DMS153 (cell line): ENCODE measurements around the gene NKAIN2.
"Not testable (repeated sequence)": the region's sequence is repeated elsewhere in the genome, so short reads cannot be mapped to it uniquely, and the experiment has no call there.

Source experiments
- DNase-seq: peaks from one replicate; lab custom pipeline; 2025; lab: John Stamatoyannopoulos, UW

The NKAIN2 gene

DNA sequence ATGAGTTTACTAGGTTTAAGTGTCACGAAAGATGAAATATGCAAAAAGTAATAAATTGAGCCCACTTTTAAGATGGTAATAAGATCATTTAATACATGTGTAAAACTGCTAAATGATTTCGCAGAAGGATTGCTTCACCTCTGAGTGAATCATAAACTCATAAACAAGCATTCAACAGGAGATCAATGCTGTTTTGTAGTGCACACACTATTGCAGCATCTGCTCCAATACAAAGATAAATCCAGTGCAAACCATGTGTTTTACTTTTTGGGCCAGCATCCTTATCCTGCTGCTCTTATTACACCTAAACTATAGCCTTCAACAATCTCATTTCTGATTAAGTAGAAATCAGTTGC, 400.1 kb downstream of the NKAIN2 start:
- DNase-seq, result no peak

DNA sequence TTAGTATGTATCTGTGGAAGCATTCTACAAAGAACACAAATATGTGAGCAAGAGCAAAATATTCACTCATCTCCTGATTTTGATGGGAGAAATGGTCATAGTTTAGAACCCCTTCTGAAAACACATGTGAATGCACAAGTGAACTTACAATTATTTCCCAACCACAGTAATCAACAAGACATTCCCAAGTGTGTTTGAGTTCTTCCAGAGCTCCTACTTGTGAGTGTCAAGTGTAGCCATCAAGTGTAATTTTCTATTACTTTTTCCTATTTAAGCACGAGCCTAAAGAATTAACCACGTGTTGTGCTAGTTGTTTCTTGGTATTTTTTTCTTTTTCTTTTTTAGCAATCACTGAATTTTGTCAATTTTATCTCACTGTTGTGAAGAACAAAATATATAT, 402.3 kb downstream of the NKAIN2 start:
- no peak for DNase-seq

DNA sequence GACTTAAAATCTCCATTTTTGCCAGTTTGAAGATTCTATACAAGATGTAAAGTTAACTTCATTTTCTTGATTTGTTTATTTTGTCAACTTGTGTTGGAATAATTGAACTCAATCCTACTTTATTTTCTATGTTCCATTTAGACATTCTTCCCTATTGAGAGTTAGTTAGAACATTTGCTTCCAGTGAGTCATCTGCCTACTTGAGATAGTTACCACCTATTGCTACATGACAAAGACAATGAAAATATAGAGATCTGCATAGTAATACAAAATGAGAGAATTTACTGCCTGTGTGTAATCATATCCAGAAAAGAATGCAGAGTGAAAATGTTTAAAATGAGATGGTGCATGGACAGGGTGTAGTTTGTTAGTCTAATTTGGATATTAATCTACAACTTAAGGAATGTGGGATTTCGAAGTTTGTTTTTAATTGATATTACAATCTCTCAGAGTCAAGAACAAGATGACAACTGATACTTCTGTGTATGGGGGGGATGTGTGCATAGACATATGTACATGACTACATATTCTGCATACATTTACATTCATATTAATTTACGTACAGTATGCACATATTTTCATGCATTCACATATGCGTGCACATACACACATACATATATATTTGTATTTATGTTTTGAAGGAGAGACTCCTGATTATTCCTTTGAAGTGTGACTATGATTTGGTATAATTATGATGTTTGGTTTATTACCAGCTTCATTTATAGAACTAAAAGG, 420.1 kb downstream of the NKAIN2 start:
- no peak for DNase-seq

DNA sequence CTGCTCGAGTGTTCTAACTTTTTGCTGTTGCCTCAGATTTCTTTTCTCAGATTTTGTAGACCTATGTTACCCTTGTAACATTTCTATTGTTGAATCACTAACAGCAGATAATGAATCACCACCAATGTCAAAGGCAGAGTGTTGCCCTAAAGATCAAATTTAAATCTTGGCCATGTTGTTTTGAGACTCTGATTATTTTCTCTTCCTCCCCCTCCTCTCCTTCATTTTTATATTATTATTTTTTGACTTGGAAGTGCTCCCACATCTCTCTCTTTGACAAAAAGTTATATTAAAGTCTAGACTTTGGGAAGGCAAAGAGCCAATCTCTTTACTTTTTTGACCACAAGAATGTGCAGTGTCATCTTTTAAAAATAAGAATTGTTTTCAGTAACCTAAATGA, 422.7 kb downstream of the NKAIN2 start:
- no peak for DNase-seq

DNA sequence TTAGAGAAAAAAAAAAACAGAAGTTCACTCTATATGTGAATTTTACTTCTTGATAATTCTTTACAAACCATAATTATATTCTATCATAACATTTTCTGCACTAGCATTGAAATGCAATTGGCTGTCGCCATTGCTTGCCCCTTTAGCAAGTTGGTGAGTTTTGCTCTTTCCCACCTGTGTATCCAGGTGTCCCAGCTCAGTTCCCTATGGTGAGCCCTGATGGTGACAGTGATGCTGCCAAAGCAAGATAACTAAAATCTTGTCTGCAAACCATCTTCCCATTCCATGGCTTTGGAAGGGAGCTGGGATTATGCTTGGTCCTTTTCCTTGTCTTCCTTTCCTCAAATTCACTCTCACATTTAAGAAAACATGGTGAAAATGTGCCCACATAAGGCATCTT, 429.6 kb downstream of the NKAIN2 start:
- DNase-seq, result no peak

DNA sequence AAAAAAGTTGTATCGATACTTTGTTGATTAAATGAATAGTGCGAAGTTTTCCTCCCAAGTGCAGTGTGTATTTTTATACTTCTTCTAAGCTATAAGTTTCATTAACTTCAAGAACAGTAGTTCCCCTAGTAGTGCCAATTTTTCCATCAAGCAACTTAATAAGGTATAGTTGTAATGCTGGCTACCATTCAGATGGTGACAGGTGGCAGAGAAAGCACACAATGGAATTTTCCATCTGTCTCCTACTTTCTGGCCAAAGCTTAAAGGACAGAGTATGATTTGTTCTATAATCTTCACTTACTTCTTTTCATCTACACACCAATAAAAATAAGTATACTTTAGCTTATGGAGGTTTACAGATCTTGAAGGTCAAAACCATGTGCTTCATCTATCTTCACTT, 431.1 kb downstream of the NKAIN2 start:
- DNase-seq, result no peak

DNA sequence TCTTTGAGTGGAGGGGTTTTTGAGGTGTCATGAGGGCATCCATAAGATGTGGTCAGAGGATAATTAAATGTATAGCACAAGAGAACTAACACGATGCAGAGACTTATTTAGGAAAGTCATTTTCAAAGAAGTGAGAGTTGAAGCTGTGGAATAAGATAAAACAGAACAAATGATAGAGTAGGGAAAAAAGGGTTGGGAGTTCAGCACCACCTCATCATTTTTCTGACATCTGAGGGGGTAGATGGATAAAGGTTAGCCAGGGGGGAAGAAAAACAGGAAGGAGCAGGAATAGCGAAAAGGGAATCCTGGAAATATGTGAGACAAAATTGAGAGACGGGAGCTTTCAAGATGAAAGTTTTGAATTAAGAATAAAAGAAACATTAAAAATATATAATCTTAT, 434.2 kb downstream of the NKAIN2 start:
- DNase-seq, result no peak

DNA sequence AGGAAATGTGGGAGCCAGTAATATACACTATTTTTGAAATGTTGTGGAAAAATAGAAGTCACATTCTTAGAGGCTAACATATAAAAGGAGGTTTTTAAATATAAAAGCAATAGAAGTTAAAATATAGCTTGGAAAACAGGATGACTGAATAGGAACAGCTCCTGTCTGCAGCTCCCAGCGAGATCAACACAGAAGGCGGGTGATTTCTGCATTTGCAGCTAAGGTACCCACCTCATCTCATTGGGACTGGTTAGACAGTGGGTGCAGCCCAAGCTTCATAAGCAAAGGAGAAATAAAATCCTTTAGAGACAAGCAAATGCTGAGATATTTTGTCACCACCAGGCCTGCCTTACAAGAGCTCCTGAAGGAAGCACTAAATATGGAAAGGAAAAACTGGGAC, 434.7 kb downstream of the NKAIN2 start:
- not testable (repeated sequence) for DNase-seq

DNA sequence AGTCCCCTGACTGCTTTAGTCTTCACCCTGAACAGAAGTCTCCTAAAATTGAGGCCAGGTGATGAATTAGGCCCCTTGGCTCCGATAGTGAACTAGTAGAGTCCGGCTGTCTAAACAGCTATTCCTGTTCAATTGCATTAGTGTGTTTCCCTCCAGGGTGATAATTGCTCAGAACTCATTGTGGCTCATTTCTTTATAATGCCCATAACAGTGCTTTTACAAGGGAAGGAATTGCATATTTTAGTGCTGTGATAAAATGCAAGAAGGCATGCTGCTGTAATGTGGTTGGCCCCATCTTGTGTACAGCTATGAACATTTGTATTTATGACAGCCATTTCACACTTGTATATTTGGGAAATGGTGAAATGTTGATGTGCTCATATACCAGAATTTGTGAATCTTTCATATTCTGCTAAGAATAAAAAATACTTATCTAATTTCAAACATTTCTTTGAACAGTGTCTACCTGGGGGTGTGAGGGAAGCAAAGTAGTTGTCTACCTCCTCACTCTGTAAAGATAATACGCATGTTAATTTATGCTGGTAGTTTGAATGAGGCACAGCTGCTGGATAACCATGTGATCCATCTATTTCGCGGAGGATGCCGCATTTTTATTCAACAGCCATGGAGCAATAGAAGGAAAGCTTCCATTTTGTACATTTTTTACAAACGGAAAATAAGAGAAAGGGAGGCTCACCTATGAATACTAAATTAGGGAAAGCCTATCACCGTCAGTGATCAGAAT, 451.4 kb downstream of the NKAIN2 start:
- DNase-seq, result no peak

DNA sequence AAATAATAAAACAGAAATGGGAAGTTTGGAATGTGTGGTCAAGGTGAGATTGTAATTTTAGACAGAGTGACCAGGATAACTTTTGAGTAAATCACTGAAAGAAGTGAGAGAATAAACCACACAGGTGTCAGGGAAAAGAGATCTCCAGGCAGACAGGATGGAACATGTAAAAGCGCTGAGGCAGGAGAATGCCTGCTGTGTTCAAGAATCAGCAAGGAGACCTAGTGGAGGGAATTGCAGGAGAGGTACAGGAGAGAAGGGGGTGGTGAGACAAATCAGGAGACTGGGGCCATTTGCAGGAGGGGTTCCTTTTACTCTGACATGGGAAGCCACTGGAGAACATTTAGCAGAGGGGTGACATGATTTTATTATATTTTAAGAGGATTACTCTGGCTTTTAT, 456.7 kb downstream of the NKAIN2 start:
- no peak for DNase-seq

DNA sequence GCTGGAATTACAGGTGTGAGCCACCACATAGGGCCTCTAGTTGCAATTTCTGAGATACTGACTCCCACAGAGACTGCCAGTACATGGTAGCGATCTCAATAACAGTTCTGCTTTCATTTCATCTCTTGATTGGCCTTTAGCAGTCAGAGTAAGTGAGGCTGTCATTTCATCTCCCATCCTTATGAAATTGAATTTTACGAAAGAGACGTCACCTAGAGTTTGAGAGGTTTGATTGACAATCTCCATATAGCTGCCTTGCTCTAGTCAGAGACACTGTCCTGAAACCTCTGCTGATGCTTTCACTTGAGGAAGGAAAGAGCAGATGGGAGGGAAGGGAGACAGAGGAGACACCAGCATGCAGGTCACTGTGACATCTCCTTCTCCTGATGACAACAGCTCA, 466.1 kb downstream of the NKAIN2 start:
- no peak for DNase-seq

DNA sequence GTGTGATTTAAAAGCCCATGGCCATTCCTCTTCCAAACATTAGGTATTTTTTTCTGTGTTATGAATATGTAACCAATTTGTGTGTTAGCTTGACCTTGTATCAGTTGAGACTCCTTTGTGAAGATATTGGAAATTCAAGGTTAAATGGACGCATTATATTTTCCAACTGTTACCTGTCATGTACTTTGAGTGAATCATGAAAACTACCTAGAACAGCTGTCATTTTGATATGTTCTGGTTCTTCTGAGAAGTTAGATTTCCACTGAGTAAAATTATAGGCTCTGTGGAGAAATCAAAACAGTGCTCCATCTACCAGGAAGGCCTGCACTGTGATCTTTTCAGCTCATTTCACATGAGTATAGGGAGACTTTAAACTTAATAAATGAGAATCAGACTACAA, 470.0 kb downstream of the NKAIN2 start:
- DNase-seq, result no peak

DNA sequence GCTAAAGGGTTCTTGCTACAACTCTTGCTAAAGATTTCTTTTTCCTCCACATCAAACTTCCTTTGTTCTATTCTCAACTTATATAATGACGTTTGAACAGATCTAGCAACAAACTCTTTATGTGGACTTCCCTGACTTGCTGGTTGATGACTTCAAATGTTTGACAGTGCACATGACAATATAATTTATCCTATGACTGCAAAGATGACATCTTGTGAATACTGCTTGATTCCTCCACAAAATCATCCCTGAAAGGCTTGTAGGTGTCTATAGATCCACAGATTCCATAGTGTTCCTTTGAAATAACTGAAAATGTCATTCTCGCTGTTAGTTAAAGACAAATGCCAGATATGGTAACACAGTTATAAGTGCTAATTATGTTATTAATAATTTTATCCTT, 478.9 kb downstream of the NKAIN2 start:
- DNase-seq, result no peak

DNA sequence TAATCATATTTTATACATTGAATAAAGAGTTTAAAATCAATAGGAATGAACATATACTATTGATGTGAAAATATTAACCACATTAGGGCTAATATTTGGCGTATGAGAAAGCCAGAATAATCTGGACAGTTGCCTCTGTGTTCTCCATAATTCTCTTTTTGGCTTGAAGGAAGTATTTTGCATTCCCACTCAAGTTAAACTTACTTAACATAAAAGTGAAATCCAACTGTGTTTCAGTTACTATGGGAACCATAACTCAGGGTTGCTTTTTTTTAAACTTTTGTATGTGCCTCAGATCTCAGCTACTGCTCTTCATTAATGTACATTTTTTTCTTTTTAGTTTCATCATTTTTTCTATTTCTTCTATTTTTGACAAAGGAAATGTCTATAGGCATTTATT, 479.8 kb downstream of the NKAIN2 start:
- no peak for DNase-seq

DNA sequence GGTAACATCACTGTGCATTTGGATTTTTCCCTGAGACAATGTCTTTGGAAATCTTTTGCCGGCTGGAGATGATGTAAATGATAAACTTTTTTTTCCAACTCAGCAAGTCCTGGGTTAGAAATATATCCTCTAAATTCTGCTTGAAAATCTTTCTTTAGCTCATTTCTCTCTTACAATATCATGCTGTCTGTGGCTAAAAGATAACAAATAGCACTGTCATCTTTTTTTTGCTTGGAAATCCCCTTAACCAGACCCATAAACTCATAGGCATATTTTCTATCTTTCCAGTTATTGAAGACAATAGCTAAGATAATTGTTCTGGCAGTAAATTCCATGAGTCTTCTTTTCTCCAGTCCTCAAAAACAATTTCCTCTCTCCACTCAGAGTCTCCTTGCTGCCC, 481.5 kb downstream of the NKAIN2 start:
- DNase-seq, result no peak

DNA sequence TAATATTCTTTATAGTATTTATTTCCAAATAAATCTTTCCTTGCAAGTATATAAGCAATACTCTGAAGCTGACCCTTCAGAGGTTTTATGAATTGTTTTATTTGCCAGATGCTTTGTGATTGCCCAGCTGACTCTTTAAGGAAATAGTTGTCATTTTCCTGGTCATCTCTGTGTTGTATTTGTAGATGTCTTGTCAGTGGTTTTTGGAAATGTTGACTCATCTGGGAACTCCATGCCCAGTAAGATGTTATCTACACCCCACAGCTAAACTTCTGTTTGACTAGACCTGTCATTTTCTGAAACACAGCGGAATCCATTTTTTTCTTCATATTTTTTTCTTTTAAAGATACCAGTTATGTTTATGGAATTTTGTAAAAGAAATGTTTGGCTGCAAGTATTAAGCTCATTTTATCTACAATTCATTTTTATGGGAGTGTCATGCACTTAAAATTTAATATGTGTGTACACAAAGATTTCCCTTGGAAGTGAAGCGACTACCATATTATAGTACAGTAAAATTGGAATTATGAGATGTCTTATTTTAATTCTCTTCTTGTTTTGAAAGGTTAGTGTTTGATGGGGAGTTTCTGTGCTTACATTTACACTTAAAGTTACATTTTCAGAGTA, 491.0 kb downstream of the NKAIN2 start:
- no peak for DNase-seq

DNA sequence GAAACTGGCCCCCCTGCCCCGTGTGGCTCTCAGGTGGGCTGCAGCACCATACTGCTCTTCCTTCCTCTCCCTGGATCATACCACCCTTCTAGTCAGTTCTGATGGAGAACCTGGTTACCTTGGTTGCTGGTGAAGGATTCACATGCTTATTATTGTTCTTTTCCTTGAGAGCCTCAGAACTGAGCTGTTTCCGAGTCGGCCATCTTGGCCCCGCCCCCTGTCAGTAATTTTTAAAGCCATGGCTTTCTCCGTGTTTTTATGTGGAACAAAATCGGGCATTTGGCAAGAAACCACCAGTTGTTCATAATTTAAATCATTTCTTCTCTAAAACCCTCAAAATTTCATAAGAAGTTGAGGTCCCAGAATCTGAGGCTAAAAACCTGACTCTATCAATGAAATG, 493.8 kb downstream of the NKAIN2 start:
- no peak for DNase-seq

DNA sequence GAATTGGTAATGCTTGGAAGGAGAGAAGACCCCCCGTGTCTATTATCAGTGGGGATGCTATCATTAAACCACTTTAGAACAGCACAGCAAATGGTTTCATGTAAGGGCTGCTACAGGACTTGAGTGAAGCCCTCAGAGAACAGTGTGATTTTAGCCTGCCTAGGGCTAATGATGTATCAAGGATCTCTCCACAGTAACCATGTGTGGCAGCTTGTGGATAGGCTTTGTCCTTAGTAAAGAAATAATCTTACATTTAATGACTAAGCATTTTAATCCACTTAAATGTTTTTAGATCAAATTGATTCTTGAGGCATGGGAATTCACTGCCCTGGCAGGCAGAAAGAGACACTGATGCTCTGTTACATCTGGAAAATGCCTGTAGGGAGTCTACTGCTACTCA, 495.1 kb downstream of the NKAIN2 start:
- DNase-seq, result no peak

DNA sequence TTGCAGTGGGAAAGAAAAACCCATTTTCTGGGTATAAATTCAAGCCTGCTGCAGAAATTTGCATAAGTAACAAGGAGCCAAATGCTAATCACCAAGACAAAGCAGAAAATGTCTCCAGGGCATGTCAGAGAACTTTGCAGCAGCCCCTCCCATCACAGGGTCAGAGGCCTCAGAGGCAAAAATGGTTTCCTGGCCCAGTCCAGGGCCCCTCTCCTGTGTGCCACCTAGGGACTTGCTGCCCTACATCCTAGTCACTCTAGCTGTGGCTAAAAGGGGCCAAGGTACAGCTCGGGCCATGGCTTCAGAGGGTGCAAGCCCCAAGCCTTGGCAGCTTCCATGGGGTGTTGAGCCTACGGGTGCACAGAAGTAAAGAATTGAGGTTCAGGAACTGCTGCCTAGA, 497.2 kb downstream of the NKAIN2 start:
- DNase-seq, result not testable (repeated sequence)

DNA sequence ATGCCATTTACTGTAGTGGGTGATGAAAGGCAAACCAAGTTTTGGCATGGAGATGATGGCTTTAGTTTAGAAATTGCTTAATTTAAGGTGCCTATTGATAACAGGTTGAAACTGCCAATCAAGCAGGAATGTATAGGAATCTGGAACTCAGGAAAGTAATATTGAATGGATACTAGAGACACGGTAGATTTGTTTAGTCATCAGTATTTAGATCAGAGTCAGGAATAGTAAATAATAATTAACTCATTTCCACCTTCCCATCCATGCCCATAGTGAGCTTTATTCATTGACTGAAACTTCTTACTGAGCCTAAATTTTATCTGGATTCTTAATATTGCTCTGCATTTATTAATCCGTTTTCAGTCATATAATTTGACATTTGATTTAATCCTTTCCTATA, 500.3 kb downstream of the NKAIN2 start:
- no peak for DNase-seq

DNA sequence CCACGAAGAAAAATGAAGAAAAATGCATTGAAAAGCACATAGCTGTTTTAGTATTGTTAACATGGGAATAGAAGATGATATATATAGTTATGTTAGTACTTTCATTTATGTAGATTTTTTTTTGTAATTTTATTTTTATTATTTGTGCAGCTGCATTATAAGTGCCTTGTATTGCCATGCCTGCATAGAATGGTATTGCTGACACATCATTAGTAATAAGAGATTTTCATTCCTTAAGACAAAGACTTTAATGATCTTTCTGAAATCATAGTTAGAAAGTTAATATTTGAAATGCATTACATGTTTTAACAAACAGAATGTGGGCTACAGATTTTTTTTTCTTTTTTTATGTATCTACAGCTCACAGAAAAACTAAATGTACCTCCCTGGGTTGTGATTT, 506.5 kb downstream of the NKAIN2 start:
- DNase-seq, result no peak

DNA sequence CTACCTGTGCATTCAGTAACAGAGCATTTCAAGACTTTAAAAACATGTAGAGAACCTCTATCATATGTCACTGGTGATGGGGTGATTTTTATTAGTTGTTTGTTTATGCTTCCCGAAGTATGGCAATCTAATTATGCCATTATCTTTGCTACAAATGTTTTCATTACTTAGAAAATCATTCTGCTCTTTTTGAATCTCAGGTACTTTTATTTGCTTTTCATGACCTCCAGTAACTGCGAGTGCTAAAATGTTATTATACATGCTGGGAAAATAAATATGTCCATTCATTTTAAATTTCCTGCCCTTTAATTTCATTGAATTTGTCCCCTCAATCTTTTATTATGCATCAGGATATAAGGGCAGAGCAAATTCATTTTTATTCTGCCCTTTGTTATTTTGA, 515.7 kb downstream of the NKAIN2 start:
- peak; percentile 21 for DNase-seq

DNA sequence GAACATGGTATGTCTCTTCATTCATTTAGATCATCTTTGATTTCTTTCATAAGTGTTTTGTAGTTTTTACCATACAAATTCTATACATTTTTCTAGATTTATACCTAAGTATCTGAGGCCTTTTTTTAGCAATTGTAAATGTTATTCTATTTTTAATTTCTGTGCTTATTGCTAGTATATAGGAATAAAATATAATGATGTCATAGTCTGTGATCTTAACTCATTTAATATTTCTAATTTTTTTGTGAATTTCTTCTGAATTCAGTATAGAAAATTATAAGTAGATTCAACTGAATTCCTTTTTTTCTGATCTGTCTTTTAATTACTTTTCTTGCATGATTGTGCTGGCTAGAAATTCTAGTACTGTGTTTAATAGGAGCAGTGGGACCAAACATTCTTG, 520.6 kb downstream of the NKAIN2 start:
- no peak for DNase-seq

DNA sequence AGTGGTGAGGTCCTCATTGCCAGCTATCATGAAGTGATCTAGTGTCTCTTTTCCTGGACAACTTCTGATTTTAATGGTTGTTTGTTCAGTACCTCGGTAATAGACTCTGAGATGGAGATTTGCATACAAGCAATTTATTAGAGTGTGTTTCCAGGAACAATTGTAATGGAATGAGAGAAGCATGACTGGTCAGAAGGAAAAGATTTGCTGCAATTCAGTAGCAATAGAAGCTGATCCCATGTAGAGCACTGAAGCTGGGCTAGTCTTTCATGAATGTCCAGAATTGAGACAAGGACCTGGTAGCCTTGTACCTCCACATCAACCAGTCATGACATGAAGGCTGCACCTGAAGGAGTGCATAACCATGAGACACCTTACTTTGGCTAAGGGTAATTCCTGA, 526.5 kb downstream of the NKAIN2 start:
- DNase-seq, result no peak
